ENCODE results near the gene PTPRM.

- no peak for TF ChIP-seq CTCF (tag by site-specific recombination; IDR thresholded peaks at IDR 0.05)
- TF ChIP-seq YY2 (tag by site-specific recombination; IDR thresholded peaks at IDR 0.05): no peak
- TF ChIP-seq YY1 (tag by site-specific recombination; IDR thresholded peaks at IDR 0.05): no peak
- no peak for TF ChIP-seq ZBTB8A (tag by site-specific recombination; IDR thresholded peaks at IDR 0.05)
- no peak for TF ChIP-seq TCF7L2 (IDR thresholded peaks at IDR 0.05; ENCODE audit: borderline replicate concordance, low read depth, low read length)
Observed at GRCh38 chr18:8332286-8332685, 765.2 kb downstream of the PTPRM start.

Data from HEK293 (cell line).